ENCODE data around the gene RPL13A.

Gene RPL13A

GRCh38 chr19:49536921-49537462 lies 49.6 kb downstream of the RPL13A start:
- TF ChIP-seq YY1 (IDR thresholded peaks at IDR 0.05; ENCODE audit: low read depth) (no peak), EGR1 (IDR thresholded peaks at IDR 0.05) (no peak), USF1 (IDR thresholded peaks at IDR 0.05) (no peak), NFIC (IDR thresholded peaks at IDR 0.05) (no peak), RAD21 (IDR thresholded peaks at IDR 0.05; ENCODE audit: low read depth) (no peak), CREB1 (IDR thresholded peaks at IDR 0.05; ENCODE audit: low read depth) (no peak), FOXM1 (IDR thresholded peaks at IDR 0.05; ENCODE audit: borderline replicate concordance, low read depth) (no peak), MAX (IDR thresholded peaks at IDR 0.05) (no peak), TEAD4 (IDR thresholded peaks at IDR 0.05) (no peak), CEBPB (IDR thresholded peaks at IDR 0.05) (no peak), TAF1 (IDR thresholded peaks at IDR 0.05; ENCODE audit: low read depth) (no peak), REST (IDR thresholded peaks at IDR 0.05; ENCODE audit: low read depth) (no peak), TCF12 (IDR thresholded peaks at IDR 0.05; ENCODE audit: low read depth) (no peak), ZBTB7A (IDR thresholded peaks at IDR 0.05; ENCODE audit: low read depth) (no peak), EP300 (IDR thresholded peaks at IDR 0.05; ENCODE audit: borderline replicate concordance) (no peak)

DNA sequence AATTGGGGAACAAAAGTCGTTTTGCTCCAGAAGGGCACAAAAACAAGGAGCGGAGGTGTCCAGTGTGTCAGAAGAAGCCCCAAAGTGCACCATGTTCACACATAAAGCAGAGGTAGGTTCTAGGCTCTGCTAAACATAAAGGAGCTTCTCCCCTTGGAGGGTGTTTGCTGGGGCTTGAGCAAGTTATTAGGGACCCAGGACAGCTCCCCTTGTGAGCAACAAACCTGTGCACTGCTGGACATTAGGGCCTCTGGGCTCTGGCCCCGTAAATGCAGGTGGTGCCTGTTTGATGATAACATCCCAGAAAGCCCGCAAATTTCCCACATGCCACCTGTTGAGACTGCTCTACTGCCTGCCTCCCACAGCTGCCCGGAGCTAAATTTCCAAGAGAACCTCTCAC lies 51.2 kb downstream of the RPL13A start:
- no peak for TF ChIP-seq RAD21 (IDR thresholded peaks at IDR 0.05; ENCODE audit: low read depth)
- TF ChIP-seq EGR1 (IDR thresholded peaks at IDR 0.05) = no peak
- no peak for TF ChIP-seq ZBTB7A (IDR thresholded peaks at IDR 0.05; ENCODE audit: low read depth)
- peak; percentile 58 for TF ChIP-seq REST (IDR thresholded peaks at IDR 0.05; ENCODE audit: low read depth)
- no peak for TF ChIP-seq FOXM1 (IDR thresholded peaks at IDR 0.05; ENCODE audit: borderline replicate concordance, low read depth)
- no peak for TF ChIP-seq NFIC (IDR thresholded peaks at IDR 0.05)
- no peak for TF ChIP-seq TCF12 (IDR thresholded peaks at IDR 0.05; ENCODE audit: low read depth)
- no peak for TF ChIP-seq CEBPB (IDR thresholded peaks at IDR 0.05)

GRCh38 chr19:49539192-49539952 lies 52.0 kb downstream of the RPL13A start:
- TF ChIP-seq TCF12 (IDR thresholded peaks at IDR 0.05; ENCODE audit: low read depth) (no peak), YY1 (IDR thresholded peaks at IDR 0.05; ENCODE audit: low read depth) (no peak), EP300 (IDR thresholded peaks at IDR 0.05; ENCODE audit: borderline replicate concordance) (no peak), RAD21 (IDR thresholded peaks at IDR 0.05; ENCODE audit: low read depth) (no peak), REST (IDR thresholded peaks at IDR 0.05; ENCODE audit: low read depth) (no peak), TAF1 (IDR thresholded peaks at IDR 0.05; ENCODE audit: low read depth) (no peak), FOXM1 (IDR thresholded peaks at IDR 0.05; ENCODE audit: borderline replicate concordance, low read depth) (no peak), NFIC (IDR thresholded peaks at IDR 0.05) (no peak), CEBPB (IDR thresholded peaks at IDR 0.05) (no peak), EGR1 (IDR thresholded peaks at IDR 0.05) (no peak), ZBTB7A (IDR thresholded peaks at IDR 0.05; ENCODE audit: low read depth) (no peak), TEAD4 (IDR thresholded peaks at IDR 0.05) (no peak), MAX (IDR thresholded peaks at IDR 0.05) (no peak), USF1 (IDR thresholded peaks at IDR 0.05) (no peak), CREB1 (IDR thresholded peaks at IDR 0.05; ENCODE audit: low read depth) (no peak)

Measured in Ishikawa (cell line).